ENCODE measurements around the gene CENPB.

CENPB gene

DNA sequence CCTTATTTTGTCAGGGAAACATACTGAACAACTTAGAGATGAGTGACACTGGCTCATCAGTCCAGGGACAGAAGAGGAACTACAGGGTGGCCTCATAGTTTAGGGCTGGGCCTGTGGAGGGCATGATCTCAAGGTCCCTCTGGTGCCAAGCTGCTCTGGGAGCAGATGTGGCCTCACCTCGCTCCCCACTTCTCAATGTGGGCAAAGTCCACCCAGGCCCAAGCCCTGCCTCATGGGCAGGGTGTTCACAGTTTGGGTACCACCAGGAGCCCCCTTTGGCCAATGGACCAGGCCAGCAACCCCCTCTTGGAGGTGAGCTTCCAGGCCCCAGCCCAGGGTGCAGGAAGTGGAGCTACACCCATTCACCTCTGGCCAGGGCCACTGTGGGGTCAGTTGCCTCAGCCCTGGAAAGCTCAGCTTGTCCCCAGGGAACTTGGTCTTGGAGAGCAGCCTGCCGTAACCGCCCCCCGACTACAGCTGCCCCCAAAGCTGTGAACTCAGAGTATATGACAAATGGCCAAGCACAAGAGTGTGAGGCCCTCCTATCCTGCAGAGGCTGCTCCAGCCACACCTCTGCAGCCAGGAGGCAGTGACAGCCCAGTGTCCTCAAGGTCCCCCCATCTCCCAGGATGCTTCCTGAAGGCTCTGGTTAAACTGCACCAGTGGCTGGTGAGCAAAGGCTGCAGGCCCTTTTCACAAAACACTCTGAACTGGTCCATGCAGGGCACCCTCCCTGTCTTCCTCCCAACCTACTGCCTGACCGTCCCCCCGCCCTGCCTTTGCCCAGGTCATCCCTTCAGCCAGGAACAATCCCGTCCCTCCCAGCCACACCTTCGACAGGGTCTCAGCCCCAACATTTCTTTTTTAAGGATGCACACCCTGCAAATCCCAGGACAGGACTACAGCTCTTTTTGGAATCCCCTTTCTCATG is 22.6 kb downstream of the CENPB start:
- Histone ChIP-seq H3K14ac (ENCODE audit: low read length in 2 of 2) (no peak overlapping the region), H2AFZ (ENCODE audit: low read depth, low read length) (no peak overlapping the region)
- 95% methylated on average over 8 of the region's 8 CpGs for WGBS

DNA sequence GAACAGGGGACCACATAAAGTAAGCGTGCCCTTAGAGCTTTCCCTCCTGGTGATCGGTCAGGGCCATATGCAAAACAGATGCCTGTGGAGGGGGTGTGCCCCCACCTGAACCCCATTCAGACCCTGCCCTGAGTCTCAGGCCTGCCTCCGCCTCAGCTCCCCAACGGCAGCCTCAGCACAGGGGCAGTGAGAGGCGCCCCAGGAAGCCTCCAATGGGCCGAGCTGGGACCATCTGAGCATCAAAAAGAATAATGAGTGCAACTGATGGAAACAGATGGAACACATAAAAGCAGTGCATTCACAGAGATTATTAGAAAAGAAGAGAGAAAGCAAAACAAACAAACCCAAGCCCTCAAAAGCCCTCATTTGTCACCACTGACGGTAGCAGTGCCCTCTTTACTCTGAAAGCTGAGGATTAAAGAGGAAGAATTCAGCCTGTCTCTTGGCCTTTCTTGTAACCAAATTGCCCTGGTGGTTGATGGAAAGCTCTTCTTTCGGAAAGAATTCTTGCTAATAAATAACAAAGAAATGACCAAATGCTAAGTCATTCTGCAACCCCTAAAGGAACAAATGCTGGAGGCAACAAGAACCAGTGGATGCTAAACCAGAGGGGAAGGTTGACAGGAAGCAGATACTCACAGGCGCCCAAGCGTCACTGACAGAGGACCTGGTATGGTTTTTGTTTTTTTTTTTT is 25.7 kb downstream of the CENPB start:
- no peak overlapping the region for H2AK5ac ChIP-seq (ENCODE audit: low read length, severe bottlenecking)
- no peak overlapping the region for H3K18ac ChIP-seq (ENCODE audit: low read depth in 1 of 2, low read length in 2 of 2)
- no peaks in the 10 kb centered on the region for H3K27me3 ChIP-seq (ENCODE audit: control insufficient read depth in 1 of 2, insufficient read depth in 1 of 2, low read length in 2 of 2)
- no peak overlapping the region for H2BK120ac ChIP-seq (ENCODE audit: low read depth, low read length)
- H3K4ac ChIP-seq (ENCODE audit: low read depth in 1 of 2, low read length in 2 of 2): no peak overlapping the region
- H4K91ac ChIP-seq (ENCODE audit: low read length): no peak overlapping the region
- peaks cover 19 to 28% of the 10 kb centered on the region in 2 experiments for H3K36me3 ChIP-seq (ENCODE audit: control insufficient read depth in 1 of 2, insufficient read depth in 2 of 2, low read depth in 1 of 2, low read length in 2 of 2)
- DNase-seq: peak; percentile 35
- no peak overlapping the region for H3K14ac ChIP-seq (ENCODE audit: low read length in 2 of 2)
- H3K4me1 ChIP-seq (ENCODE audit: control insufficient read depth, insufficient read depth, low read depth, low read length): peaks cover 2% of the 10 kb centered on the region
- no peak overlapping the region for H2BK15ac ChIP-seq (ENCODE audit: low read depth, poor library complexity, severe bottlenecking)
- H3K9ac ChIP-seq (ENCODE audit: low read length): no peak overlapping the region
- whole genome bisulfite sequencing: 68% methylated on average over 9 of the region's 10 CpGs
- no peak overlapping the region for H3K4me3 ChIP-seq (ENCODE audit: insufficient read depth in 1 of 2, low read depth in 1 of 2, low read length in 2 of 2)
- no peak overlapping the region for H2BK12ac ChIP-seq (ENCODE audit: low read length in 2 of 2)
- no peak overlapping the region for H2BK5ac ChIP-seq (ENCODE audit: low read depth, low read length, poor library complexity, severe bottlenecking)
- no peak overlapping the region for H2AFZ ChIP-seq (ENCODE audit: low read depth, low read length)
- no peak overlapping the region for H3K23ac ChIP-seq (ENCODE audit: low read length in 2 of 2)
- no peak overlapping the region for H3K4me2 ChIP-seq (ENCODE audit: low read length, poor library complexity, severe bottlenecking)
- H3K9me3 ChIP-seq (ENCODE audit: control insufficient read depth, low read length): no peaks in the 10 kb centered on the region
- no peak overlapping the region for H3K27ac ChIP-seq (ENCODE audit: low read length, poor library complexity, severe bottlenecking)
- H4K8ac ChIP-seq (ENCODE audit: low read length): no peak overlapping the region
- H3K79me1 ChIP-seq (replicated peaks; ENCODE audit: low read length, poor library complexity, severe bottlenecking): peaks cover 32% of the 10 kb centered on the region

More for the DNA sequence above, 22.6 kb downstream of the CENPB start:
- Histone ChIP-seq H3K18ac (ENCODE audit: low read depth in 1 of 2, low read length in 2 of 2) (no peak overlapping the region), H2BK15ac (ENCODE audit: low read depth, poor library complexity, severe bottlenecking) (no peak overlapping the region), H3K4me2 (ENCODE audit: low read length, poor library complexity, severe bottlenecking) (no peak overlapping the region), H3K27ac (ENCODE audit: low read length, poor library complexity, severe bottlenecking) (no peak overlapping the region), H2BK12ac (ENCODE audit: low read length in 2 of 2) (no peak overlapping the region), H3K79me1 (replicated peaks; ENCODE audit: low read length, poor library complexity, severe bottlenecking) (peaks cover 42% of the 10 kb centered on the region), H4K8ac (ENCODE audit: low read length) (no peak overlapping the region), H4K91ac (ENCODE audit: low read length) (no peak overlapping the region), H3K36me3 (ENCODE audit: control insufficient read depth in 1 of 2, insufficient read depth in 2 of 2, low read depth in 1 of 2, low read length in 2 of 2) (peaks cover 6 to 7% of the 10 kb centered on the region in 2 experiments), H3K9me3 (ENCODE audit: control insufficient read depth, low read length) (no peaks in the 10 kb centered on the region), H3K27me3 (ENCODE audit: control insufficient read depth in 1 of 2, insufficient read depth in 1 of 2, low read length in 2 of 2) (no peaks in the 10 kb centered on the region), H3K4me3 (ENCODE audit: insufficient read depth in 1 of 2, low read depth in 1 of 2, low read length in 2 of 2) (no peak overlapping the region), H2BK120ac (ENCODE audit: low read depth, low read length) (no peak overlapping the region), H3K9ac (ENCODE audit: low read length) (no peak overlapping the region), H3K4me1 (ENCODE audit: control insufficient read depth, insufficient read depth, low read depth, low read length) (peaks cover 21% of the 10 kb centered on the region), H3K23ac (ENCODE audit: low read length in 2 of 2) (no peak overlapping the region), H2BK5ac (ENCODE audit: low read depth, low read length, poor library complexity, severe bottlenecking) (no peak overlapping the region), H2AK5ac (ENCODE audit: low read length, severe bottlenecking) (no peak overlapping the region), H3K4ac (ENCODE audit: low read depth in 1 of 2, low read length in 2 of 2) (no peak overlapping the region)
- no peak for DNase-seq

DNA sequence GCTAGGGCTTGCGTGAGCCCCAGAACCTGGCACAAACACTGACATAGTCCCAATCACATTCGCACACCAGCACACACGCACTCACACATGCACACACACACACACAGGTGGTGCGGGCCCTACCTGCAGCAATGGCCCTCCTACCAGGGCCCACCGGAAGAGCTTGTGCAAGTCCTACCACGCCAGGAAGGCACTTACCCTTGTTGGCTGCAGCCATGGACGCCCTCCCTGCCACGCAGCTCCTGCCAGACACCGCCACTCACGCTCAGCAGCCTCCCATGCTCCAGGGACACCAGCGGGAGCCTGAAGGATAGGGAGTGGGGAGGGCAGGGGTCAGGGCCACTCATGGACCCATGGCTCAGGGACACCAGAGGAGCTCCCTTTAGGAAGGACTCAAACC is 26.7 kb downstream of the CENPB start:
- Histone ChIP-seq H3K36me3 (ENCODE audit: control insufficient read depth in 1 of 2, insufficient read depth in 2 of 2, low read depth in 1 of 2, low read length in 2 of 2) (peaks cover 29 to 37% of the 10 kb centered on the region in 2 experiments), H2AFZ (ENCODE audit: low read depth, low read length) (no peak overlapping the region), H3K4ac (ENCODE audit: low read depth in 1 of 2, low read length in 2 of 2) (no peak overlapping the region), H3K79me1 (replicated peaks; ENCODE audit: low read length, poor library complexity, severe bottlenecking) (peaks cover 25% of the 10 kb centered on the region), H2BK5ac (ENCODE audit: low read depth, low read length, poor library complexity, severe bottlenecking) (no peak overlapping the region), H3K4me1 (ENCODE audit: control insufficient read depth, insufficient read depth, low read depth, low read length) (peaks cover 2% of the 10 kb centered on the region), H2BK12ac (ENCODE audit: low read length in 2 of 2) (no peak overlapping the region), H3K9me3 (ENCODE audit: control insufficient read depth, low read length) (no peaks in the 10 kb centered on the region), H3K27me3 (ENCODE audit: control insufficient read depth in 1 of 2, insufficient read depth in 1 of 2, low read length in 2 of 2) (no peaks in the 10 kb centered on the region), H4K91ac (ENCODE audit: low read length) (no peak overlapping the region), H4K8ac (ENCODE audit: low read length) (no peak overlapping the region), H3K4me3 (ENCODE audit: insufficient read depth in 1 of 2, low read depth in 1 of 2, low read length in 2 of 2) (no peak overlapping the region), H3K9ac (ENCODE audit: low read length) (no peak overlapping the region), H3K4me2 (ENCODE audit: low read length, poor library complexity, severe bottlenecking) (no peak overlapping the region), H2AK5ac (ENCODE audit: low read length, severe bottlenecking) (no peak overlapping the region), H3K27ac (ENCODE audit: low read length, poor library complexity, severe bottlenecking) (no peak overlapping the region), H3K23ac (ENCODE audit: low read length in 2 of 2) (no peak overlapping the region), H2BK120ac (ENCODE audit: low read depth, low read length) (no peak overlapping the region), H2BK15ac (ENCODE audit: low read depth, poor library complexity, severe bottlenecking) (no peak overlapping the region), H3K18ac (ENCODE audit: low read depth in 1 of 2, low read length in 2 of 2) (no peak overlapping the region), H3K14ac (ENCODE audit: low read length in 2 of 2) (peak overlapping the region in 1 of 2 experiments; percentile 13)
- 90% methylated on average over 11 of the region's 11 CpGs for WGBS
- no peak for DNase-seq

DNA sequence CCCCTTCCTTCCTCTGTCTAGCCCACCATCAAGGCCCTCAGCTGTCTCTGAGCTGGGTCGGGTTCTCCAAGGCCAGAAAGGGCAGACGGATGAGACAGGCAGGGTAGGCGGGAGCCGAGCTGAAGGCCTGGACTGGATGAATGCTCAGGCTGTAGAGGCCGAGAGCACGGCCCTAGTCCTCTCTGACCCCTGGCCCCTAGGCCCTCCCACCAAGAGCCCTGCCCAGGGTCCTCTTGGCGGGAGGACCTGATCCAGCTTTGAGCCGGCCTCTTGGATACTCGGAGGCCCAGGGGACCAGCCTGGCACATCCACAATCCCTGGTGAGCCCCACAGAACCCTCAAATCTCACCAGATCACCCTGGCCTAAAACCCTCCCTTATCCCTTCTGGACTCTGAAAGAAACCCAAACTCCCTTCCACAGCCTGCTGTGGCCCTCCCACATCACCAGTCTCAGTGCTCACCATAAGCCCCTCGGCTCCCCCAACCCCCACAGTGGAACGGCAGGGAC is 27.2 kb downstream of the CENPB start:
- H2BK12ac ChIP-seq (ENCODE audit: low read length in 2 of 2): no peak overlapping the region
- no peaks in the 10 kb centered on the region for H3K9me3 ChIP-seq (ENCODE audit: control insufficient read depth, low read length)
- H2AK5ac ChIP-seq (ENCODE audit: low read length, severe bottlenecking): no peak overlapping the region
- H2BK5ac ChIP-seq (ENCODE audit: low read depth, low read length, poor library complexity, severe bottlenecking): no peak overlapping the region
- no peak overlapping the region for H3K27ac ChIP-seq (ENCODE audit: low read length, poor library complexity, severe bottlenecking)
- H3K9ac ChIP-seq (ENCODE audit: low read length): no peak overlapping the region
- no peak overlapping the region for H4K91ac ChIP-seq (ENCODE audit: low read length)
- no peak overlapping the region for H3K14ac ChIP-seq (ENCODE audit: low read length in 2 of 2)
- H3K79me1 ChIP-seq (replicated peaks; ENCODE audit: low read length, poor library complexity, severe bottlenecking): peaks cover 19% of the 10 kb centered on the region
- no peak overlapping the region for H3K23ac ChIP-seq (ENCODE audit: low read length in 2 of 2)
- H3K18ac ChIP-seq (ENCODE audit: low read depth in 1 of 2, low read length in 2 of 2): no peak overlapping the region
- no peak overlapping the region for H2BK120ac ChIP-seq (ENCODE audit: low read depth, low read length)
- peaks cover 34 to 40% of the 10 kb centered on the region in 2 experiments for H3K36me3 ChIP-seq (ENCODE audit: control insufficient read depth in 1 of 2, insufficient read depth in 2 of 2, low read depth in 1 of 2, low read length in 2 of 2)
- H4K8ac ChIP-seq (ENCODE audit: low read length): no peak overlapping the region
- H2BK15ac ChIP-seq (ENCODE audit: low read depth, poor library complexity, severe bottlenecking): no peak overlapping the region
- DNase-seq: no peak
- WGBS: 83% methylated on average over 11 of the region's 11 CpGs
- H3K4me1 ChIP-seq (ENCODE audit: control insufficient read depth, insufficient read depth, low read depth, low read length): peaks cover 2% of the 10 kb centered on the region
- H3K4ac ChIP-seq (ENCODE audit: low read depth in 1 of 2, low read length in 2 of 2): no peak overlapping the region
- H2AFZ ChIP-seq (ENCODE audit: low read depth, low read length): no peak overlapping the region
- H3K4me2 ChIP-seq (ENCODE audit: low read length, poor library complexity, severe bottlenecking): no peak overlapping the region
- no peak overlapping the region for H3K4me3 ChIP-seq (ENCODE audit: insufficient read depth in 1 of 2, low read depth in 1 of 2, low read length in 2 of 2)
- H3K27me3 ChIP-seq (ENCODE audit: control insufficient read depth in 1 of 2, insufficient read depth in 1 of 2, low read length in 2 of 2): no peaks in the 10 kb centered on the region

Data from mesenchymal stem cell (in vitro differentiated cells and primary cell).